CD14-positive monocyte (primary cell): ENCODE results near the gene SMIM7. TPM values are rescaled to one million over a fixed set of nuclear protein-coding genes. Genes with fewer than 3 reads are reported as not detected.
"Not testable (repeated sequence)": the region's sequence is repeated elsewhere in the genome, so short reads cannot be mapped to it uniquely, and the experiment has no call there.

Experiments used
- DNase-seq, 3 donors: peaks; one replicate each; pipeline ENCODE4 v3.0.0-alpha.2; 2011 to 2022
- H2AFZ ChIP-seq: 2 replicates; pipeline ENCODE4 v1.6.0; 2012; ENCODE audit warnings: mild to moderate bottlenecking, low read depth, low read length, inconsistent platforms; ENCODE audit not compliant: insufficient read depth, poor library complexity, severe bottlenecking
- H3K27ac ChIP-seq, 2 donors: 1 replicate in 1 of 2; 2 replicates in 1 of 2; pipeline ENCODE4 v1.5.1; 2012 to 2013; ENCODE audit warnings: low read length in 2 of 2, control low read depth in 1 of 2, inconsistent platforms in 1 of 2, low read depth in 1 of 2, mild to moderate bottlenecking in 1 of 2
- H3K27me3 ChIP-seq, 2 donors: one replicate each; pipeline versions ENCODE4 v1.6.0 to v1.6.1; 2011 to 2013; ENCODE audit warnings: low read length in 2 of 2; ENCODE audit not compliant: control insufficient read depth in 2 of 2, insufficient read depth in 2 of 2
- H3K36me3 ChIP-seq, 2 donors: replicated peaks in 1 of 2; 1 replicate in 1 of 2; 2 replicates in 1 of 2; pipeline versions ENCODE4 v1.5.1 to v1.6.1; 2012 to 2013; ENCODE audit warnings: low read length in 2 of 2, control low read depth in 1 of 2, inconsistent platforms in 1 of 2, mild to moderate bottlenecking in 1 of 2; ENCODE audit not compliant: insufficient read depth in 2 of 2, control insufficient read depth in 1 of 2
- H3K4me1 ChIP-seq, 2 donors: 1 replicate in 1 of 2; 2 replicates in 1 of 2; pipeline versions ENCODE4 v1.5.1 to v1.6.1; 2012 to 2013; ENCODE audit warnings: low read length in 2 of 2, control low read depth in 1 of 2, inconsistent platforms in 1 of 2, mild to moderate bottlenecking in 1 of 2, moderate library complexity in 1 of 2; ENCODE audit not compliant: insufficient read depth in 2 of 2, control insufficient read depth in 1 of 2
- H3K4me2 ChIP-seq: replicated peaks from 2 replicates; pipeline ENCODE3; 2012; ENCODE audit warnings: low read length, moderate library complexity, mild to moderate bottlenecking; ENCODE audit not compliant: poor library complexity, severe bottlenecking; ENCODE audit errors: extremely low read depth
- H3K4me3 ChIP-seq, 3 experiments: fragments of 200-600 bp in 1 of 3; sonication (generic) in 1 of 3; replicated peaks in 1 of 3; 1 replicate in 2 of 3; 2 replicates in 1 of 3; pipeline ENCODE4 v1.5.1; 2011 to 2013; ENCODE audit warnings: low read length in 3 of 3, mild to moderate bottlenecking in 3 of 3, control low read depth in 2 of 3, low read depth in 2 of 3, inconsistent platforms in 1 of 3, moderate library complexity in 1 of 3
- H3K79me2 ChIP-seq: 2 replicates; pipeline ENCODE4 v1.6.0; 2012; ENCODE audit warnings: mild to moderate bottlenecking, control low read depth, inconsistent platforms, low read length, moderate library complexity; ENCODE audit not compliant: insufficient read depth
- H3K9ac ChIP-seq: 2 replicates; pipeline ENCODE4 v1.6.0; 2017; ENCODE audit warnings: low read length, mild to moderate bottlenecking; ENCODE audit not compliant: insufficient read depth, poor library complexity, severe bottlenecking
- H3K9me3 ChIP-seq, 2 donors: replicated peaks in 1 of 2; 1 replicate in 1 of 2; 2 replicates in 1 of 2; pipeline versions ENCODE4 v1.5.1 to v1.6.1; 2012 to 2013; ENCODE audit warnings: low read length in 2 of 2, control low read depth in 1 of 2; ENCODE audit not compliant: control insufficient read depth in 1 of 2, insufficient read depth in 1 of 2
- H4K20me1 ChIP-seq: 2 replicates; pipeline ENCODE4 v1.6.0; 2012; ENCODE audit warnings: mild to moderate bottlenecking, low read length, control low read depth, moderate library complexity; ENCODE audit not compliant: insufficient read depth
- H3K27ac Mint-ChIP-seq, 7 donors: one replicate each; pipeline ENCODE4 v1.8.0; 2020; ENCODE audit warnings: mild to moderate bottlenecking in 7 of 7, mixed read lengths in 7 of 7, moderate library complexity in 6 of 7, inconsistent platforms in 2 of 7
- H3K27me3 Mint-ChIP-seq, 3 donors: one replicate each; pipeline ENCODE4 v1.8.0; 2021 to 2022; ENCODE audit warnings: low read depth in 3 of 3, mild to moderate bottlenecking in 3 of 3, mixed read lengths in 3 of 3, moderate library complexity in 3 of 3, inconsistent platforms in 1 of 3
- H3K36me3 Mint-ChIP-seq, 2 donors: one replicate each; pipeline ENCODE4 v1.8.0; 2020; ENCODE audit warnings: mixed read lengths in 2 of 2, inconsistent platforms in 1 of 2, mild to moderate bottlenecking in 1 of 2
- H3K4me1 Mint-ChIP-seq: one replicate; pipeline ENCODE4 v1.8.0; 2020; ENCODE audit warnings: mild to moderate bottlenecking, mixed read lengths
- H3K4me3 Mint-ChIP-seq, 2 donors: one replicate each; pipeline ENCODE4 v1.8.0; 2020; ENCODE audit warnings: mild to moderate bottlenecking in 2 of 2, mixed read lengths in 2 of 2, moderate library complexity in 1 of 2
- H3K9me3 Mint-ChIP-seq, 7 donors: one replicate each; pipeline ENCODE4 v1.8.0; 2020 to 2022; ENCODE audit warnings: mixed read lengths in 7 of 7, mild to moderate bottlenecking in 6 of 7, moderate library complexity in 6 of 7, inconsistent platforms in 2 of 7
- CTCF ChIP-seq: fragments of 200-600 bp; IDR thresholded peaks from one replicate; pipeline ENCODE4 v1.8.0; 2022; ENCODE audit warnings: antibody characterized with exemption, mild to moderate bottlenecking
- WGBS: methylation state at CpG from one replicate; pipeline ENCODE4 v1.1.5; 2013; ENCODE audit warnings: missing lambda C conversion rate; ENCODE audit not compliant: insufficient coverage; 5-methylcytosine and 5-hydroxymethylcytosine counted together
- intact Hi-C, 2 donors: fragments of 100-400 bp; cut with micrococcal nuclease; formaldehyde crosslinking; loops; one replicate each; pipeline versions ENCODE4 v1.15.0 to v1.15.1; 2023
- polyA plus RNA-seq, 3 donors: library from polyadenylated mRNA; depleted of rRNA in 1 of 3; unstranded in 2 of 3; stranded (reverse) in 1 of 3; fragments of 300-500 nt in 2 of 3; fragments of >200 nt in 1 of 3; fragmentation: Illumina TruSeq in 2 of 3; gene quantifications; 1 replicate in 2 of 3; 2 replicates in 1 of 3; pipeline ENCODE4 v1.2.3, GENCODE V29; 2012 to 2021

The SMIM7 gene
- polyA plus RNA-seq, 3 donors, result 65.5 to 91.7 (median 86.7) TPM

GRCh38 chr19:16670291-16670690 lies 10.3 kb upstream of the SMIM7 start:
- Histone ChIP-seq H3K4me3 (no peak overlapping the region), H3K36me3 (peaks cover 0 to 6% of the 10 kb centered on the region in 2 donors), H3K4me1 (peaks cover 34 to 60% of the 10 kb centered on the region in 2 donors), H3K4me2 (no peak overlapping the region), H2AFZ (no peak overlapping the region), H3K9ac (no peak overlapping the region), H3K27me3 (no peaks in the 10 kb centered on the region), H4K20me1 (no peaks in the 10 kb centered on the region), H3K27ac (no peak overlapping the region), H3K79me2 (peaks cover 6% of the 10 kb centered on the region), H3K9me3 (no peaks in the 10 kb centered on the region)
- Mint-ChIP-seq H3K9me3 (peaks cover 0 to 5% (median 0%) of the 10 kb centered on the region in 7 donors), H3K27me3 (peaks cover 1 to 4% (median 1%) of the 10 kb centered on the region in 3 donors), H3K4me3 (no peak overlapping the region), H3K36me3 (peaks cover 4 to 30% of the 10 kb centered on the region in 2 donors), H3K4me1 (peaks cover 53% of the 10 kb centered on the region), H3K27ac (no peak overlapping the region)
- intact Hi-C loops, result no loop called here
- 100% methylated on average over 5 of the region's 13 CpGs for WGBS
- DNase-seq, result no peak
- TF ChIP-seq CTCF, result no peak

- H3K27me3 ChIP-seq, H3K27ac Mint-ChIP-seq, H3K9me3 ChIP-seq, H3K9me3 Mint-ChIP-seq, H3K4me2 ChIP-seq, H3K36me3 ChIP-seq, H3K9ac ChIP-seq, H3K27ac ChIP-seq, H3K27me3 Mint-ChIP-seq, intact Hi-C loops, H3K4me3 ChIP-seq, H3K4me3 Mint-ChIP-seq, DNase-seq, H4K20me1 ChIP-seq, H2AFZ ChIP-seq: not testable (repeated sequence)
- Mint-ChIP-seq H3K4me1 (peaks cover 53% of the 10 kb centered on the region), H3K36me3 (peaks cover 4 to 28% of the 10 kb centered on the region in 2 donors)
- H3K79me2 ChIP-seq, result peaks cover 17% of the 10 kb centered on the region
- H3K4me1 ChIP-seq, result peaks cover 38 to 54% of the 10 kb centered on the region in 2 donors
- no CpG with 5 or more reads among the region's 4 CpGs for WGBS
Measured at GRCh38 chr19:16668702-16669101, 8.8 kb upstream of the SMIM7 start.
